SK-N-SH (cell line): Measurements from ENCODE around the gene ABLIM2. TPM values are rescaled to one million over a fixed set of nuclear protein-coding genes. Genes with fewer than 3 reads are reported as not detected.
A peak's percentile ranks its signal among the peaks of the same experiment; 100 is the strongest.

Experiments
- CTCF ChIA-PET: fragments of 300-600, 350-600 bp; formaldehyde crosslinking; extraction: SDS; loops from one replicate; lab custom pipeline; 2021; lab: Yijun Ruan, JAX
- POLR2A ChIA-PET: fragments of 350-600 bp; sonication (Branson Sonifier 250); formaldehyde crosslinking; extraction: SDS; loops from one replicate; lab custom pipeline; 2020; ENCODE audit warnings: antibody characterized with exemption, inconsistent platforms; lab: Yijun Ruan, JAX
- DNase-seq: peaks from one replicate; pipeline ENCODE4 v3.0.0; 2012
- H2AFZ ChIP-seq: fragments of 200-600 bp; sonication (generic); 2 replicates; pipeline ENCODE4 v1.8.1; 2016; ENCODE audit warnings: antibody characterized with exemption, mild to moderate bottlenecking, low read depth
- H3F3A ChIP-seq: fragments of 200-600 bp; sonication (generic); replicated peaks from 2 replicates; pipeline ENCODE3; 2016; ENCODE audit warnings: antibody characterized with exemption, mild to moderate bottlenecking; ENCODE audit not compliant: insufficient read depth
- H3K27ac ChIP-seq, 2 experiments: fragments of 200-500 bp in 1 of 2; fragments of 200-600 bp in 1 of 2; sonication (Bioruptor generic) in 1 of 2; sonication (generic), shearing (Covaris generic) in 1 of 2; 2 replicates each; pipeline versions ENCODE4 v1.5.1 to v1.6.1; 2014 to 2016; ENCODE audit warnings: low read depth in 2 of 2, inconsistent platforms in 1 of 2, low read length in 1 of 2, mild to moderate bottlenecking in 1 of 2, mixed read lengths in 1 of 2
- H3K27me3 ChIP-seq: fragments of 200-600 bp; sonication (generic), shearing (Covaris generic); 2 replicates; pipeline ENCODE4 v1.6.1; 2016; ENCODE audit warnings: mixed run types; ENCODE audit not compliant: insufficient read depth
- H3K36me3 ChIP-seq, 2 experiments: fragments of 200-500 bp in 1 of 2; fragments of 200-600 bp in 1 of 2; sonication (Bioruptor generic) in 1 of 2; sonication (generic) in 1 of 2; replicated peaks in 1 of 2; 2 replicates each; pipeline versions ENCODE3 to v1.5.1; 2014 to 2016; ENCODE audit warnings: low read length in 1 of 2, mild to moderate bottlenecking in 1 of 2; ENCODE audit not compliant: insufficient read depth in 2 of 2, control insufficient read depth in 1 of 2
- H3K4me1 ChIP-seq, 2 experiments: fragments of 200-500 bp in 1 of 2; fragments of 200-600 bp in 1 of 2; sonication (Bioruptor generic) in 1 of 2; sonication (generic), shearing (Covaris generic) in 1 of 2; 2 replicates each; pipeline versions ENCODE4 v1.5.1 to v1.6.1; 2014 to 2016; ENCODE audit warnings: low read depth in 1 of 2, low read length in 1 of 2, mixed run types in 1 of 2; ENCODE audit not compliant: insufficient read depth in 2 of 2, control insufficient read depth in 1 of 2
- H3K4me2 ChIP-seq: fragments of 200-600 bp; sonication (generic), shearing (Covaris generic); 2 replicates; pipeline ENCODE4 v1.6.1; 2017; ENCODE audit warnings: mixed run types
- H3K4me3 ChIP-seq, 2 experiments: fragments of 200-500 bp in 1 of 2; fragments of 200-600 bp in 1 of 2; sonication (Bioruptor generic) in 1 of 2; sonication (generic), shearing (Covaris generic) in 1 of 2; 2 replicates each; pipeline versions ENCODE4 v1.5.1 to v1.8.1; 2014 to 2016; ENCODE audit warnings: low read depth in 2 of 2, inconsistent platforms in 1 of 2, low read length in 1 of 2, mild to moderate bottlenecking in 1 of 2, mixed read lengths in 1 of 2, moderate library complexity in 1 of 2
- H3K79me2 ChIP-seq: fragments of 200-600 bp; sonication (generic); 2 replicates; pipeline ENCODE4 v1.8.1; 2017; ENCODE audit warnings: mild to moderate bottlenecking; ENCODE audit not compliant: insufficient read depth
- H3K9ac ChIP-seq: fragments of 200-600 bp; sonication (generic); 2 replicates; pipeline ENCODE4 v1.6.1; 2017; ENCODE audit warnings: mixed run types
- H3K9me2 ChIP-seq: fragments of 200-600 bp; sonication (generic); 2 replicates; pipeline ENCODE4 v1.6.1; 2017; ENCODE audit warnings: mixed run types
- H3K9me3 ChIP-seq: fragments of 200-600 bp; sonication (generic); 2 replicates; pipeline ENCODE4 v1.6.1; 2017; ENCODE audit warnings: mixed run types, mild to moderate bottlenecking, moderate library complexity
- H4K20me1 ChIP-seq: fragments of 200-600 bp; sonication (generic); 2 replicates; pipeline ENCODE4 v1.6.1; 2017; ENCODE audit warnings: mild to moderate bottlenecking, mixed run types; ENCODE audit not compliant: insufficient read depth
- CHD2 ChIP-seq: fragments of 150-350 bp; IDR thresholded peaks from 2 replicates; pipeline ENCODE4 v1.6.1; 2018; ENCODE audit warnings: low read length; ENCODE audit not compliant: partially characterized antibody
- ELF1 ChIP-seq: IDR thresholded peaks from 2 replicates; pipeline ENCODE4 v1.4.0; 2012
- EZH2phosphoT487 ChIP-seq: fragments of 200-600 bp; sonication (generic); IDR thresholded peaks from 2 replicates; pipeline ENCODE4 v1.6.1; 2017; ENCODE audit warnings: low read depth, mixed run types, mild to moderate bottlenecking, antibody characterized with exemption, moderate library complexity, borderline replicate concordance
- FOXM1 ChIP-seq: IDR thresholded peaks from 2 replicates; pipeline ENCODE4 v1.4.0; 2012; ENCODE audit warnings: low read depth, mild to moderate bottlenecking
- GABPA ChIP-seq: IDR thresholded peaks from 2 replicates; pipeline ENCODE4 v1.4.0; 2012; ENCODE audit warnings: low read depth, mild to moderate bottlenecking
- IRF3 ChIP-seq: fragments of 150-350 bp; IDR thresholded peaks from 2 replicates; pipeline ENCODE4 v1.6.1; 2016; ENCODE audit warnings: mild to moderate bottlenecking, low read depth, low read length
- JUND ChIP-seq: IDR thresholded peaks from 2 replicates; pipeline ENCODE4 v1.4.0; 2012
- MEF2A ChIP-seq: IDR thresholded peaks from 2 replicates; pipeline ENCODE4 v1.4.0; 2012; ENCODE audit warnings: low read depth, borderline replicate concordance
- NFIC ChIP-seq: IDR thresholded peaks from 2 replicates; pipeline ENCODE4 v1.4.0; 2012; ENCODE audit warnings: borderline replicate concordance
- PBX3 ChIP-seq: IDR thresholded peaks from 2 replicates; pipeline ENCODE4; 2012
- RAD21 ChIP-seq: IDR thresholded peaks from 2 replicates; pipeline ENCODE4 v1.6.1; 2012; ENCODE audit warnings: mild to moderate bottlenecking, low read length
- RCOR1 ChIP-seq: fragments of 150-350 bp; IDR thresholded peaks from 2 replicates; pipeline ENCODE4 v1.6.1; 2017; ENCODE audit warnings: antibody characterized with exemption, low read length
- RXRA ChIP-seq: IDR thresholded peaks from 2 replicates; pipeline ENCODE4 v1.4.0; 2012; ENCODE audit warnings: low read depth, mild to moderate bottlenecking, borderline replicate concordance
- SMC3 ChIP-seq: IDR thresholded peaks from 2 replicates; pipeline ENCODE4 v1.6.1; 2012; ENCODE audit warnings: low read depth, low read length, improper control_type of control experiment
- TAF1 ChIP-seq: IDR thresholded peaks from 2 replicates; pipeline ENCODE4 v1.6.1; 2012; ENCODE audit warnings: low read depth, mild to moderate bottlenecking, low read length, moderate library complexity, borderline replicate concordance
- TEAD4 ChIP-seq: IDR thresholded peaks from 2 replicates; pipeline ENCODE4 v1.4.0; 2012; ENCODE audit warnings: mild to moderate bottlenecking, borderline replicate concordance; ENCODE audit not compliant: insufficient read depth
- USF1 ChIP-seq: IDR thresholded peaks from 2 replicates; pipeline ENCODE4 v1.4.0; 2012; ENCODE audit warnings: low read depth, borderline replicate concordance
- USF2 ChIP-seq: fragments of 150-350 bp; IDR thresholded peaks from 2 replicates; pipeline ENCODE4 v1.6.1; 2017; ENCODE audit warnings: antibody characterized with exemption, low read length, low read depth, borderline replicate concordance
- YY1 ChIP-seq: IDR thresholded peaks from 2 replicates; pipeline ENCODE4 v1.4.0; 2012; ENCODE audit warnings: low read depth, mild to moderate bottlenecking
- WGBS: methylation state at CpG from one replicate; pipeline ENCODE4 v1.1.6; 2017; ENCODE audit warnings: low lambda C conversion rate; 5-methylcytosine and 5-hydroxymethylcytosine counted together
- polyA plus RNA-seq, 3 experiments: library from polyadenylated mRNA; depleted of rRNA; stranded (reverse); fragments of >200 nt; gene quantifications; 2 replicates each; pipeline ENCODE4 v1.2.3, GENCODE V29; 2012

The ABLIM2 gene
- polyA plus RNA-seq, 1 of the 3 experiments (the other 2 are of a cell fraction) = 0.53 TPM

GRCh38 chr4:7978907-7979651, 179.5 kb downstream of the ABLIM2 start:
- TF ChIP-seq USF1 (peak; percentile 24; the same call in 1 of the 2 replicates), TAF1 (no peak)
- H3K79me2 ChIP-seq = no peaks in the 10 kb centered on the region
- H3K9ac ChIP-seq = no peak overlapping the region
- no peak overlapping the region for H2AFZ ChIP-seq
- no peak overlapping the region for H3K4me3 ChIP-seq
- H3K9me2 ChIP-seq = no peaks in the 10 kb centered on the region
- H4K20me1 ChIP-seq = no peaks in the 10 kb centered on the region
- no peak for DNase-seq
- 89% methylated on average over 15 of the region's 17 CpGs for WGBS
- no peaks in the 10 kb centered on the region for H3K36me3 ChIP-seq
- no peak overlapping the region for H3K27ac ChIP-seq
- H3K4me1 ChIP-seq = peaks cover 0 to 11% of the 10 kb centered on the region in 2 experiments; a peak in 2 of 4 replicates
- CTCF ChIA-PET = interaction anchor here (0.9 to 2.7 kb wide), 6 partner anchors 9 to 217 kb away, joined by 3 to 17 read pairs (median 6); no protein-coding TSS in a partner anchor
- H3K4me2 ChIP-seq = no peak overlapping the region
- H3F3A ChIP-seq = peaks cover 4% of the 10 kb centered on the region
- no peaks in the 10 kb centered on the region for H3K9me3 ChIP-seq
- H3K27me3 ChIP-seq = no peaks in the 10 kb centered on the region
- POLR2A ChIA-PET = no interaction called here

- DNase-seq = no peak
- Histone ChIP-seq H3K27ac (no peak overlapping the region), H3K9ac (no peak overlapping the region), H3K9me3 (no peaks in the 10 kb centered on the region), H3F3A (peaks cover 4% of the 10 kb centered on the region), H4K20me1 (no peaks in the 10 kb centered on the region), H2AFZ (no peak overlapping the region), H3K4me1 (peaks cover 0 to 11% of the 10 kb centered on the region in 2 experiments; a peak in 2 of 4 replicates), H3K27me3 (no peaks in the 10 kb centered on the region), H3K4me2 (no peak overlapping the region), H3K36me3 (no peaks in the 10 kb centered on the region), H3K4me3 (no peak overlapping the region), H3K9me2 (no peaks in the 10 kb centered on the region), H3K79me2 (no peaks in the 10 kb centered on the region)
- WGBS = 93% methylated on average over 4 of the region's 5 CpGs
- CTCF ChIA-PET = interaction anchor here (1.6 to 2.7 kb wide), 4 partner anchors 10 to 216 kb away, joined by 6 to 17 read pairs (median 7); no protein-coding TSS in a partner anchor
- POLR2A ChIA-PET = no interaction called here
- TF ChIP-seq JUND (no peak), SMC3 (no peak), RXRA (no peak), RAD21 (no peak), CHD2 (no peak), YY1 (no peak), USF1 (no peak), ELF1 (no peak), RCOR1 (no peak), USF2 (no peak), EZH2phosphoT487 (no peak), NFIC (no peak), TEAD4 (no peak), PBX3 (no peak), TAF1 (no peak), GABPA (no peak), IRF3 (no peak), MEF2A (no peak), FOXM1 (no peak)
Observed at GRCh38 chr4:7978489-7978888, 180.1 kb downstream of the ABLIM2 start.
